Measurements from ENCODE around the gene MYCBPAP. TPM values are rescaled to one million over a fixed set of nuclear protein-coding genes. Genes with fewer than 3 reads are reported as not detected.

MYCBPAP gene
- total RNA-seq, 1 donor, result 0.86 TPM

GRCh38 chr17:50547035-50547735 is 38.9 kb downstream of the MYCBPAP start, which contains the start of gene SPATA20:
Gene SPATA20, plus strand, starts transcription at chr17:50547174. Its CDS starts 35 bp downstream, at chr17:50547209.
- H3K4me3 ChIP-seq (ENCODE audit: low read depth, low read length), result peak within 1 kb of the TSS; percentile 73
- DNase-seq (ENCODE audit: low read depth), result peak; percentile 92
- peak; percentile 95 for TF ChIP-seq CTCF (IDR thresholded peaks at IDR 0.05; ENCODE audit: insufficient read depth, low read depth, low read length)

- TF ChIP-seq CTCF (IDR thresholded peaks at IDR 0.05; ENCODE audit: insufficient read depth, low read depth, low read length), result no peak
- peak overlapping the region; percentile 73 for H3K4me3 ChIP-seq (ENCODE audit: low read depth, low read length)
- DNase-seq (ENCODE audit: low read depth), result no peak
Observed at GRCh38 chr17:50547736-50548083, 39.5 kb downstream of the MYCBPAP start.

GRCh38 chr17:50548831-50549230 is 40.6 kb downstream of the MYCBPAP start:
- TF ChIP-seq CTCF (IDR thresholded peaks at IDR 0.05; ENCODE audit: insufficient read depth, low read depth, low read length), result no peak
- no peak for DNase-seq (ENCODE audit: low read depth)

GRCh38 chr17:50549256-50549941 is 41.2 kb downstream of the MYCBPAP start:
- H3K4me3 ChIP-seq (ENCODE audit: low read depth, low read length), result no peak overlapping the region
- no peak for DNase-seq (ENCODE audit: low read depth)
- no peak for TF ChIP-seq CTCF (IDR thresholded peaks at IDR 0.05; ENCODE audit: insufficient read depth, low read depth, low read length)

More at GRCh38 chr17:50548831-50549230, 40.6 kb downstream of the MYCBPAP start:
- no peak overlapping the region for H3K4me3 ChIP-seq (ENCODE audit: low read depth, low read length)

- no peak for TF ChIP-seq CTCF (IDR thresholded peaks at IDR 0.05; ENCODE audit: insufficient read depth, low read depth, low read length)
- no peak for DNase-seq (ENCODE audit: low read depth)
Observed at GRCh38 chr17:50549969-50550368, 41.7 kb downstream of the MYCBPAP start.

GRCh38 chr17:50550661-50551432 is 42.6 kb downstream of the MYCBPAP start:
- no peak overlapping the region for H3K4me3 ChIP-seq (ENCODE audit: low read depth, low read length)
- peak; percentile 90 for TF ChIP-seq CTCF (IDR thresholded peaks at IDR 0.05; ENCODE audit: insufficient read depth, low read depth, low read length)
- peak; percentile 87 for DNase-seq (ENCODE audit: low read depth)

More at GRCh38 chr17:50549969-50550368, 41.7 kb downstream of the MYCBPAP start:
- no peak overlapping the region for H3K4me3 ChIP-seq (ENCODE audit: low read depth, low read length)

All from fibroblast of villous mesenchyme (primary cell).